Erythroblast (primary cell): ENCODE data around the gene KIF13A.

Experiments
- GATA1 ChIP-seq: IDR thresholded peaks from 2 replicates; pipeline ENCODE4 v1.6.1; 2011; ENCODE audit warnings: low read depth, mild to moderate bottlenecking, control low read depth, low read length, moderate library complexity
- POLR2A ChIP-seq: IDR thresholded peaks from 2 replicates; pipeline ENCODE4 v1.6.1; 2011; ENCODE audit warnings: mild to moderate bottlenecking, low read length

DNA sequence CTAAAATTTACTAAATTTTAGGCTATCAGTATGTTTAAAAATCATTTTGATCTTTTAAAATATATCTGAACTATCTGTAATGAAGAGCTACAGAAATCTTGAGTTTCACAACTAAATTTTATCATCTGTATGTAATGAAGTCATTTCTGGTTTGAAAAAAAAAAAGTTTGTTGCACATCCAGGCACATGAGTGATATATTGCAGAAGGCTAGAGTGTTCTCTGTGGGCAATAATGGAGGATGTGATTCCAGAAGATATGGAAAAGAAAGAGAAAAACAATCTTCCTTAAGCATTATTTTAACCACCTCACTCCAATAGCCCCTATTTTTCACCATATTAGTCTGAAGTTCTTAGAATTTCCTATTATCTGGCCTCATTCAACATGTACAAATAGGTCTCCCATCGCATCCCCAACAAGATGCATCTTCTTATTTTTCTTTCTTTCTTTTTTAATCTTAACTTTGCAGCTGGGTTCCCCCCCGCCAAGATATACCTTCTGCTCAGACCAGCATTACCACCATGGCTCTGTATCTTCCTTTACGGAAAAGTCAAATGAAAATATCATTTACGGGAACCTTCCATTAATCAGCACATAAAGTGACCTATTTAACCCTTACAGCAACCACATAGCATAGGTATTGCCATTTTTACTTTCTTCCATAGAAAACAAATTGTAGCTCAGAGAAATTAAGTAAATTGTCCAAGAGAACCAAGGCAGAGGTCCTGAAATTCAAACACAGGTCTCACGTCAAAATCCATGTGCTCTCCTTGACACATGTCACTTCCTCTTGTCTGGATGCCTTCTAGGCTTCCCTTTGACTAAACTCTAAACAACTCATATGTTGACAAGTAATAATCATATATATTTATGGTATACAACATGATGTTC lies 116.9 kb downstream of the KIF13A start:
- no peak for TF ChIP-seq POLR2A
- TF ChIP-seq GATA1, result no peak
